Esophagus (tissue), 2 donors: ENCODE measurements around the gene DPY19L1. TPM values are rescaled to one million over a fixed set of nuclear protein-coding genes. Genes with fewer than 3 reads are reported as not detected.
"Not testable (repeated sequence)": the region's sequence is repeated elsewhere in the genome, so short reads cannot be mapped to it uniquely, and the experiment has no call there.

Experiments
- H3K27ac ChIP-seq, 2 donors: one replicate each; pipeline ENCODE4 v1.5.1; 2013; ENCODE audit warnings: low read depth in 2 of 2, mild to moderate bottlenecking in 2 of 2, inconsistent platforms in 1 of 2, low read length in 1 of 2, moderate library complexity in 1 of 2
- H3K27me3 ChIP-seq, 2 donors: one replicate each; pipeline ENCODE4 v1.6.1; 2013; ENCODE audit warnings: low read length in 2 of 2, control low read depth in 1 of 2, mild to moderate bottlenecking in 1 of 2; ENCODE audit not compliant: insufficient read depth in 2 of 2, control insufficient read depth in 1 of 2
- H3K36me3 ChIP-seq, 2 donors: one replicate each; pipeline ENCODE4 v1.6.1; 2013; ENCODE audit warnings: low read length in 1 of 2; ENCODE audit not compliant: control insufficient read depth in 2 of 2, insufficient read depth in 2 of 2
- H3K4me1 ChIP-seq, 2 donors: one replicate each; pipeline ENCODE4 v1.6.1; 2013; ENCODE audit warnings: low read length in 1 of 2; ENCODE audit not compliant: control insufficient read depth in 2 of 2, insufficient read depth in 2 of 2
- H3K4me3 ChIP-seq, 2 donors: one replicate each; pipeline ENCODE4 v1.5.1; 2013; ENCODE audit warnings: low read length in 2 of 2, mild to moderate bottlenecking in 2 of 2, low read depth in 1 of 2, moderate library complexity in 1 of 2
- H3K9me3 ChIP-seq, 2 donors: one replicate each; pipeline ENCODE4 v1.6.1; 2013; ENCODE audit warnings: mild to moderate bottlenecking in 2 of 2, low read depth in 1 of 2, low read length in 1 of 2, moderate library complexity in 1 of 2; ENCODE audit not compliant: control insufficient read depth in 2 of 2, insufficient read depth in 1 of 2
- WGBS, 2 donors: extraction: QIAGEN DNeasy Blood & Tissue Kit; methylation state at CpG; one replicate each; pipeline ENCODE4 v1.1.7; 2013; 5-methylcytosine and 5-hydroxymethylcytosine counted together
- polyA plus RNA-seq, 2 donors: library from polyadenylated mRNA; stranded (reverse); fragments of 200-250 nt; gene quantifications; one replicate each; pipeline ENCODE4 v1.2.3, GENCODE V29; 2013
- donor health status: healthy with polysubstance abuse.
- donor health status: Bipolar disorder and iron deficiency.

DPY19L1 gene
- polyA plus RNA-seq, 2 donors, result 2.1 to 2.8 TPM

DNA sequence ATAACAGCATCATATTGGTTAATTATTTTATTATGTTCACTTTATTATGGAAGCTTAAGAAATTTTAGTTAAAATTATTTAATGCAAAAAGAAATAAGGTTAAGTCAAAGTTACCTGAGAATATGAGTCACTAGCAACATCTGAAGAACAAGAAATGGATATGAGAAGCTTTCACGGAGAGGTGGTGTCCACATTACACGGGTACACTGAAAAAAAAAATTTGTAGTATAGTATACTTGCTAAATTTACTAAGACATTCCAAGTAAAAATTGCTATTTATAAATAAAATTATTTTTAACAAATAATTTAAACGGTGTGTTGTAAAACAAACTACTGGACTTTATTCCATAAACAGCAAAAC is 63.9 kb downstream of the DPY19L1 start:
- Histone ChIP-seq H3K27ac (no peak overlapping the region), H3K27me3 (no peaks in the 10 kb centered on the region), H3K9me3 (no peaks in the 10 kb centered on the region), H3K36me3 (peaks cover 0 to 5% of the 10 kb centered on the region in 2 donors), H3K4me3 (no peak overlapping the region), H3K4me1 (no peaks in the 10 kb centered on the region)
- 95 to 96% methylated on average over 3 of the region's 3 CpGs for WGBS, 2 donors

DNA sequence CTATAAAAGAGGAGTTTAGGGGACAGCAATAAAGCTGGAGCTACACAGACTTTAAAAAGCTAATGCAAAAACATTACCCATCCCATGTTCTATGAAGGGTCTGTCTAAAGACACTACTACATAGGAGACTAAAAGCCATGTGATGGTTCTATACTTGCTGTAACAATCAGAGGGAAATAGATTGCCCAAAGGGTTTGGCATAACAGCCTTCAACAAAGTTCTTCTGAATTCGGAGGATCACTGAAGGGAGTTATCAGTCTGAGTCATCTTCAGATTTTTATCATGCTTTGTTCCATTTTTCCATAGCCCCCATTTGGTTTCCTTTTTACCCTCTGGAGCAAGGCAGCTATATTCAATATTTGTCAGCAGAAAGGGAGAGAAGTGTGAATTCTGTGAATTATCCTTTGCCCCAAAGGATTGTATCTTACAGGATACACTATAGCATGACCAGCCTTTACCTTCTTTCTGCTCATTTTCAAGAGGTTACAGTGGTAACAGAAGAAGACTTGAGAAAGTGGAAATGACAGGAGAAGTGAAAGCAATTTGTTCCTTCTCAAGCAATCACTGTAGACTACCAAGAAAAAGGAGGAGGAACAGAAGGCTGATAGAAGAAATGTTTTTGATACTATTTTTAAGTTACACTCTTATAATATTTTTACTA is 64.4 kb downstream of the DPY19L1 start:
- WGBS, 2 donors, result 63 to 70% methylated on average over 1 of the region's 1 CpG
- H3K4me1 ChIP-seq, H3K36me3 ChIP-seq, H3K4me3 ChIP-seq, H3K9me3 ChIP-seq, H3K27me3 ChIP-seq, H3K27ac ChIP-seq: not testable (repeated sequence)

DNA sequence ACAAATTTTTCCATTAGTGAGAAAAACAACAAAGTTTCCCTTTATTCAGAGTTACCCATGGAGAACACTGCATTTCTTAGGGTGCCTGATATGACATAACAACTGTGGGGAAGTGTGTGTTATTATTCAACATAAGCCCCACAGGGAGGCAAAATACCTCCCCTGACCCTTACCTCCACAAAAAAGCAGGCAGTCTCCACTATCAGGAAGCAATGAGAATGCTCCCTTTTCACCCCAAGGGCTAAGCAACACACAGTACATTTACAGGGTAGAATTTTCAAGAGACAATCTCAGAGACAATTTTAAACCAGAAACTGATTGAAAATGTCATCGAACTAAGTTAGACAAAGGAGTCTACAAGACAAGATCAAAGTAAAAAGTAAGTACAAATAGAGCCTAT is 69.5 kb downstream of the DPY19L1 start:
- H3K27me3 ChIP-seq, H3K36me3 ChIP-seq, H3K4me3 ChIP-seq, H3K4me1 ChIP-seq, H3K9me3 ChIP-seq, H3K27ac ChIP-seq: not testable (repeated sequence)
- WGBS, 2 donors, result no CpG with 5 or more reads among the region's 1 CpG

DNA sequence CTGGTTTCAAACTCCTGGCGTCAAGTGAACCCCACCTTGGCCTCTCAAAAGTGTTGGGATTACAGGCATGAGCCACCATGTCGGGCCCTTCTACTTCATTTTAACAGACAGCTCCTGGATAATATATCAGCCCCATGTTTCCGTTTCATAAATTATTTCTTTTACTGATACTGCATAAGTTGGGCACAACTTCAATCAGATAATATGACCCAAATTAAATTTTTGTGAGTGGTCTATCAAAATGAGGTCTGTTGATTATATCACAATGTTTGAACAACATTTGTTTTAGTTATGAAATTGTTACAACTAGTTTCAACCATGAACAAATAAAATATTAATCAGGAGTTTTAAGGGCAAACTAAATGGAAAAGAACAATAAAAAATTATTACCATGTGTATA is 70.8 kb downstream of the DPY19L1 start:
- H3K9me3 ChIP-seq, H3K27me3 ChIP-seq, H3K4me1 ChIP-seq, H3K36me3 ChIP-seq, H3K27ac ChIP-seq, H3K4me3 ChIP-seq: not testable (repeated sequence)
- WGBS, 2 donors, result 95 to 97% methylated on average over 3 of the region's 3 CpGs

DNA sequence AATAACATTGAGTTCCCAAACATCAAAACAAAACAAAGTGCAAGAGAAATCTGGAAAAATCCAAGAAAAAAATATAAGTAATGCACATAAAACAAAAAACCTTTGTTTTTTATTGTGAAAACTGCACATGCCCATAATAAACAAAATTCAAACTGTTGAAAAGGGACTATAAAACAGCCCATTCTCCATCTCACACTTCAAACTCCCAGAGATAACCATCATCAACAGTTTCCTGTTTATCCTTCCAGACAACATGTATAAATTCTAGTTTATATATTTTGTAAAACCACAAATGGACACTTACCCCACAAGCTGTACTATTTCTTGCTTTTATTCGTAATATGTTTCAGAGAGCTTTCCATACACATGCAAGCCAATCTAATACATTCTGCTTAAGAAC is 79.3 kb downstream of the DPY19L1 start:
- Histone ChIP-seq H3K4me1 (no peaks in the 10 kb centered on the region), H3K4me3 (no peak overlapping the region), H3K27ac (no peak overlapping the region), H3K36me3 (no peaks in the 10 kb centered on the region), H3K9me3 (no peaks in the 10 kb centered on the region), H3K27me3 (no peaks in the 10 kb centered on the region)
- 92 to 98% methylated on average over 1 of the region's 1 CpG for WGBS, 2 donors

DNA sequence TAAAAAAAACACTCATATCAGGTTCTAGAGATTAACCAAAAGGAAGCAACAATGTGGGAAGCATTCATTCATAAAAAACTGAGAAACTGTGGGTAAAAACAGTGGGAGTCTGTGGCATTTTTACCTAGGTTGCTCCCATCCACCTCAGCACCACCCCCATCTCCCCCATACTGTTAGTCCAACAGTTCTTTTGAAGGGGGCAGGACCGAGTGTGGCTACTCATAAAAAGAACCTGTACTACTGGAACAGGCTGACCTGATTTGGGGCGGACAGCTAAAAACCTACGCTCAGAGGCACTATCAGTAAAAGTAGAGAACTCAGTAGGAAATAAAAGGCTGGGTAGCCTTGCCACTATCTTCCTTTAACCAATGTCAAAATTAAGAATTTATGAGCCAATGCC is 84.5 kb downstream of the DPY19L1 start:
- Histone ChIP-seq H3K4me1 (no peaks in the 10 kb centered on the region), H3K9me3 (no peaks in the 10 kb centered on the region), H3K4me3 (no peak overlapping the region), H3K27me3 (no peaks in the 10 kb centered on the region), H3K36me3 (no peaks in the 10 kb centered on the region), H3K27ac (no peak overlapping the region)
- WGBS, 2 donors, result 88 to 96% methylated on average over 3 of the region's 3 CpGs

DNA sequence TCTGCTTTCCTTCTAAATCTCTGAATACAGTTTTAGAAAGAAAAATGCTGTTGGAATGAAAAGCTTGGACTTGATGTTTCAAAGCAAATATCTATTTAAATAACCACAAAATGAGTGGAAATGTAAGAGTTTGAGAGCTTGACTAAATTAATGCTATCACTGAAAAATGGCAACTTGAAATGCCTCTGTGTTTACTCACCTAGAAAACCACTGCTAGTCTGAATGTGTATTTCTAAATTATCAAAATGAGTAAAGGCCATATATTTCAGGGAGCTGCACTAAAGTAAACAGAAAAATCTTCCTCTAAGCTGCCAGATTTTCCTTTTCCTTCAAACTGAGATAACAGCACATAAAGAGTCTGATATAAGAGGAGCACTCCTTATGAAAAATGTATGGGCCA is 87.9 kb downstream of the DPY19L1 start:
- Histone ChIP-seq H3K9me3 (no peaks in the 10 kb centered on the region), H3K4me3 (no peak overlapping the region), H3K36me3 (no peaks in the 10 kb centered on the region), H3K27me3 (no peaks in the 10 kb centered on the region), H3K27ac (no peak overlapping the region), H3K4me1 (no peaks in the 10 kb centered on the region)

DNA sequence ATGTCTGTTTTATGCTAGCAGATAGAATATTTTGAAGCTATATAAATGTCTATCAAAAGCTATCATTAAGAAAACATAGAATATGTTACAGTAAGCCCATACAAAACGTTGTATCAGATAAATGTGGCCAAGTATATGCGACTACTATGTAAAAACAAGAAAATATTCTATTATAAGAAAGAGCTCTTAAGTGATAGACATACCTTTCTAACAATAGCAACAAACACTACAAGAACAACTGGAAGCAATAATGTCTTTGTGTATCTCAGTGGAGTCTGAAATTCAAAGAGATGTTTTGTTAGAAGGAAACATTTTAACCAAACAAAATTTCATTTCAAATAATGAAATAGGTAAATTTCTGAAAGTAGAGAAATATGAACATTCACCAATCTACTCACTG is 89.9 kb downstream of the DPY19L1 start:
- WGBS, 2 donors, result 73 to 80% methylated on average over 2 of the region's 2 CpGs
- not testable (repeated sequence) for H3K4me1 ChIP-seq, H3K4me3 ChIP-seq, H3K27ac ChIP-seq, H3K27me3 ChIP-seq, H3K36me3 ChIP-seq, H3K9me3 ChIP-seq

DNA sequence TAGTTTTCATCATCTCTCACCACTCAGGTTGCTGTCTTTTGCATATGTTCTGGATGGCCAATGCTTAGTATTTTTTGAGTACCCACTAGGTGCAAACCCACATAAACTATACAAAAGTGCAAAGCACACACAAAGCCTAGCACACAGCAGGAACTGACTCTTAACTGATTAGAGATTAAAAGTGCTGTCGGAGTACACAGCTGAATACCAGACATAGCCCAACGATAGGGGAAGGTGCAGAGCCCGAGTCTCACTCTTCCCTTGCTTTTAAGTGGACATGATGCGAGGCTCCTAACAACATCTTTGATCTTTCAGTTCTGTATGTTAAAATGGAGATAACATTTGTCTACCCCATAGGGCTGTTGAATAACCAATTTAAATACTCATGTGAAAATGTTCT is 90.8 kb downstream of the DPY19L1 start:
- Histone ChIP-seq H3K36me3 (no peaks in the 10 kb centered on the region), H3K4me1 (no peaks in the 10 kb centered on the region), H3K27me3 (no peaks in the 10 kb centered on the region), H3K9me3 (no peaks in the 10 kb centered on the region), H3K4me3 (no peak overlapping the region), H3K27ac (no peak overlapping the region)
- 81 to 84% methylated on average over 4 of the region's 4 CpGs for WGBS, 2 donors

DNA sequence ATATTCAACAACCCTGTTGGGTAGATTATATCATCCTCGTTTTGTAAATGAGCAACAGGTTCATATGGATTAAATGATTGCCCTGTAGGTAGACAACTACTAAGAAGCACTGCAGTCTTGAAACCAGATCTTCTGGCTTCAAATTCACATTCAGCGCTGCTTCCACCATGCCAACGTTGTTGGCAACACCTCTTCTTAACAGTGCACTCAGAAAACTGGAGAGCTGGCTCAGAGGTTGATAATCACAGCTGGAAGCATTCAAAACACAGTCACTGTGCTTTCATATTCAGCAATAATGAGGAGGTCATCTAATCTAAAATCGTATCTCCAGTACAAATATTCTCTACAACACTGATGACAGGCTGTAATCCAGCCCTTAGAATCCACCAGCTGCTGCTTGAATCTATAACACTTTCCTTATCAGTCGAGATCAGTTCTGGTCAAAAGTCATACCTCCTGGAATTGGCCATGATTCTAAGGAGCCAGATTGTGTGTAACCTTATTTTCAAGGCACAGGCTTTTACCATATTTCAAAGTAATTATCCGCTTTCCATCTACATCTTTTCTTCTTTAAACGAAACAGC is 91.3 kb downstream of the DPY19L1 start:
- not testable (repeated sequence) for H3K27ac ChIP-seq, H3K27me3 ChIP-seq, H3K4me1 ChIP-seq, H3K9me3 ChIP-seq, H3K4me3 ChIP-seq, H3K36me3 ChIP-seq
- 68% methylated on average over 7 of the region's 7 CpGs for WGBS, 2 donors
